Dendritic cell treated with granulocyte-macrophage colony-stimulating factor and Interleukin-4, amounts not matched to agents 40 ng/mL and 50 ng/mL, for 4 days (primary cell): ENCODE data around the gene ITLN2.
"Not testable (repeated sequence)": the region's sequence is repeated elsewhere in the genome, so short reads cannot be mapped to it uniquely, and the experiment has no call there.

ENCODE experiments used
- H3K27ac Mint-ChIP-seq: one replicate; pipeline ENCODE4 v1.8.0; 2022; ENCODE audit warnings: mild to moderate bottlenecking, mixed read lengths
- H3K27me3 Mint-ChIP-seq: one replicate; pipeline ENCODE4 v1.8.0; 2022; ENCODE audit warnings: mild to moderate bottlenecking, mixed read lengths
- H3K36me3 Mint-ChIP-seq: one replicate; pipeline ENCODE4 v1.8.0; 2022; ENCODE audit warnings: low read depth, mixed read lengths
- H3K4me1 Mint-ChIP-seq: one replicate; pipeline ENCODE4 v1.8.0; 2022; ENCODE audit warnings: low read depth, mixed read lengths
- H3K4me3 Mint-ChIP-seq: one replicate; pipeline ENCODE4 v1.8.0; 2022; ENCODE audit warnings: mild to moderate bottlenecking, moderate library complexity, mixed read lengths
- H3K9me3 Mint-ChIP-seq: one replicate; pipeline ENCODE4 v1.8.0; 2022; ENCODE audit warnings: mixed read lengths
- intact Hi-C: fragments of 100-400 bp; cut with micrococcal nuclease; formaldehyde crosslinking; loops from one replicate; pipeline ENCODE4 v1.15.0; 2022

The ITLN2 gene

DNA sequence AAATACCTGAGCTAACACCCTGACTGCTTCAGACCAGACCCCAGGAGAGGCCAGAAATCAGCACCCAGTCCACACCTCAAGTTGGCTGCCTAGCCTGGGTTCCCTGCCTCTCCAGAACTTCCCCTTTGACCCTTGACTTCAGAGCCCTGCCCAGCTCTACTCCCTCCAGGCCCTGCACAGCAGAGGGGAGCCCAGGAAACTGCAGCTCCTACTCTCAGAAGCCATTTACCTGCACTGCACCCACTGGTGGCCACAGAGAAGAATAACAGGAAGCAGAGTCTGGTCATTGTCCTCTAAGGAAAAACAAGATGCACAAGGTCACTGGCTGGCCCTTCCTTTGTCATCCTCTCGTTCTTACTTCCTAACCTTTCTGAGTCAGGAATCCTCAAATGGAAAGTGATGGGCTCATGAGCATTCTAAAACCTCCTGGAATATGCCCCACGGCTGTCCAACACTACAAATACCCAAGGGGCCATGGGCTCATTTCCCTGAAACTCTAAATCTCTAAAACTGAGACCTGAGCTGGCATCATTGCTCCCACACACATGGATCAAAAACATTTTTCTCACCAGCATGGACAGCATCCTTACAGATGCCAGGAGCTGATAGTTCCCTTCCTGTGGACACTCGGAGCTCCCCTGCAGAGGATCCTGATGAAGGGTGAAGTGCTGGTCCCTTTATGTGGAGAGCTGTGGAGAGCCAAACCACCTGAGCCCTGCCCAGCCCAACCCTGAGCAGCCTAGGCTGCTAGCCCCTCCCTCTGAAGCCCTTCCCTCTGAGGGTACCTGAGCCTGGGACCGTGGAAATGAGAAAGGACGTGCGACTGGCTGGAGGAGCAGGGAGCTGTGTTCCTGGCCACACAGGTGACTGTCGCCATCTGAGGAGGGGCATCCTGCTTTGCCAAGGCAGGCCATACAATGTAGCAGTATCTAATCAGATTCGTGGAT, at the start of gene ITLN2:
Gene ITLN2, minus strand, starts transcription at position 652 of the 947 bp plus-strand sequence. Its CDS starts 68 bp downstream, at position 584.
- H3K4me3 Mint-ChIP-seq: no peak within 1 kb of the TSS
- intact Hi-C loops: loop anchor here (1.0 to 5.0 kb wide), 3 partner anchors 178 to 272 kb away; no protein-coding TSS in a partner anchor

DNA sequence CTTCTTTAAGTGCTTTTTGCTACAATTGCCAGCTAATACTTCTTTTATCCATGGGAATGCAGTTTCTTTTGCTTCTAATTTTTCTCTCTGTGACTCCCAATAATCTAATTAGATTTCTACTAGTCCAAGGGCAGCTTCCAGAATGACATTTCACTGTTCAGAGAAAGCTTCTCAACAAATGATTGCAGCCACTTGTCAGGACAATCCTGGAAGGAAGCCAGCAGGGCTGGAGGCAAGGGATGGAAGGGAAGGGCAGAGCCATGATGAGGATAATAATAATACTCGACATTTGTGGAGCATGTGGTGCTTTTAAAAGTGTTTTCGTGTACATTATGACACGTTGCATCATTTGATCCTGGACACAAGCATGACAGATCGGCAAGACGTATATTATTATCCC, 46.9 kb upstream of the ITLN2 start:
- no peaks in the 10 kb centered on the region for H3K9me3 Mint-ChIP-seq
- no peak overlapping the region for H3K4me3 Mint-ChIP-seq
- intact Hi-C loops: no loop called here
- peaks cover 15% of the 10 kb centered on the region for H3K4me1 Mint-ChIP-seq
- no peak overlapping the region for H3K27ac Mint-ChIP-seq
- H3K27me3 Mint-ChIP-seq: no peaks in the 10 kb centered on the region
- peaks cover 43% of the 10 kb centered on the region for H3K36me3 Mint-ChIP-seq

More for the DNA sequence above, at the start of gene ITLN2:
- H3K9me3 Mint-ChIP-seq: no peaks in the 10 kb centered on the region
- H3K36me3 Mint-ChIP-seq: no peaks in the 10 kb centered on the region
- no peak within 1 kb of the TSS for H3K27ac Mint-ChIP-seq
- H3K27me3 Mint-ChIP-seq: no peaks in the 10 kb centered on the region
- peaks cover 6% of the 10 kb centered on the region for H3K4me1 Mint-ChIP-seq

- Mint-ChIP-seq H3K4me3 (no peak overlapping the region), H3K36me3 (peaks cover 41% of the 10 kb centered on the region), H3K27ac (no peak overlapping the region), H3K27me3 (no peaks in the 10 kb centered on the region), H3K4me1 (peaks cover 15% of the 10 kb centered on the region), H3K9me3 (no peaks in the 10 kb centered on the region)
- intact Hi-C loops: no loop called here
Measured at GRCh38 chr1:161000736-161001480, 46.3 kb upstream of the ITLN2 start.

DNA sequence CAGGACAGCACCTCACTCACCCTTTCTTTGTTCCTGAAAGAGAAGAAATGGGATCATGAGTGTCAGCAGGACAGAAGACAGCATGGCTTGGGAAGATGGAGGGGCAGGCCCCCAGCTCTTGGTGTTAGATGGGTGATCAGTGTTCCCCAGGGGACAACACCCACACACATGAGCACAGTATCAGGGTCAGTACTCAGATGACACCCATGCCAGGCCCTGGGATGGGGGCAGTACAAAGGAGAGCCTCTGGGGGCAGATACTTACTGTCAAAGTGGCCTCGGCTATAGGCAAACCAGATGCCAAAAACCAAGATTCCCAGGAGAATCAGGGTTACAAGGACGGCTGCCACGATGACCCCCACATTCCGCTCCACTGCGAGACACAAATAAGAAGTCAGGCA, 44.8 kb upstream of the ITLN2 start:
- peaks cover 41% of the 10 kb centered on the region for H3K36me3 Mint-ChIP-seq
- H3K27ac Mint-ChIP-seq: no peak overlapping the region
- intact Hi-C loops: no loop called here
- no peak overlapping the region for H3K4me3 Mint-ChIP-seq
- H3K4me1 Mint-ChIP-seq: peaks cover 10% of the 10 kb centered on the region
- H3K27me3 Mint-ChIP-seq: peaks cover 1% of the 10 kb centered on the region
- H3K9me3 Mint-ChIP-seq: no peaks in the 10 kb centered on the region

GRCh38 chr1:160997323-160998038, 42.9 kb upstream of the ITLN2 start:
- H3K27ac Mint-ChIP-seq: peak overlapping the region; percentile 50
- H3K27me3 Mint-ChIP-seq: peaks cover 1% of the 10 kb centered on the region
- H3K4me3 Mint-ChIP-seq: no peak overlapping the region
- peaks cover 10% of the 10 kb centered on the region for H3K4me1 Mint-ChIP-seq
- intact Hi-C loops: loop anchor here (1.0 to 2.0 kb wide), 2 partner anchors 47 to 142 kb away; partner anchors contain the start of gene USF1
- no peaks in the 10 kb centered on the region for H3K9me3 Mint-ChIP-seq
- peaks cover 41% of the 10 kb centered on the region for H3K36me3 Mint-ChIP-seq

DNA sequence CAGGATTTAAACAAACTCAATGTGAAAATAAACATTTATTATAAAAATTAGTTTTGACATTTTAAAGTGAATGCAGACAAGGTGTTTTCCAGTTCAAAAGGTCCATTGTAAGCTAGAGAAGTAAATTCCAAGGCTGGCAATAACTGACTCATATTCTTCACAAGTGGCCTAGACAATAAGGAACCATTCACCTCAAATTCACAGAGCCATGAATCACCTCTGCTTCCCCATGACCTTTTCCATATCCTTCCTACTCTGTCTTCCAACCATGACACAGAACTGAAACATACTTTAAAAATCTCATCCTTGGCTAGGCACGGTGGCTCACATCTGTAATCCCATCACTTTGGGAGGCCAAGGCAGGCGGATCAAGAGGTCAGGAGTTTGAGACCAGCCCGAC, 41.6 kb upstream of the ITLN2 start:
- Mint-ChIP-seq H3K4me1 (peaks cover 10% of the 10 kb centered on the region), H3K9me3 (no peaks in the 10 kb centered on the region), H3K27me3 (peaks cover 1% of the 10 kb centered on the region), H3K4me3 (no peak overlapping the region), H3K27ac (no peak overlapping the region), H3K36me3 (peaks cover 38% of the 10 kb centered on the region)
- intact Hi-C loops: loop anchor here (2.0 kb wide), 1 partner anchor 49 kb away; the partner anchor contains the start of gene USF1

DNA sequence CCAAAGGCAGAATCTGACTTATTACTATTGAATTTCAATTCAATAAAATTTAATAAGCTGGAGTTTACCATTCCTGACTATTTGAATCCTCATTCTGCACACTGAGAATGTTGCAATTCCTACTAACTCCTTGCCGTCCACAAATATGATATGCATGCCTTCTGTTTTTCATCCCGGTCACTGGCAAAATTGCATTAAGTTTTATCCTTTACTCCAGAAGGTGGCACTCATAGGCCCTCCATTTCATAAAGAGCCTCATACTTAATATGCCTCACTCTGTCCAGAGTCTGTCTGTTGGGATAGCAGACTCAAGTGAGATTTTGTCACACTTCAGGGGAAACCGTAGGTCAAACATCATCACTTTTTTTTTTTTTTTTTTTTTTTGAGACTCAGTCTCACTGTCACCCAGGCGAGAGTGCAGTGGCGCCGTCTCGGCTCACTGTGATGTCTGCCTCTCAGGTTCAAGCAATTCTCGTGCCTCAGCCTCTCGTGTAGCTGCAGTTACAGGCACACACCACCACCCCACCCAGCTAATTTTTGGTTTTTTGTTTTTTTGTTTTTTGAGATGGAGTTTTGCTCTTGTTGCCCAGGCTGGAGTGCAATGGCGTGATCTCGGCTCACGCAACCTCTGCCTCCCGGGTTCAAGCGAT, 39.1 kb upstream of the ITLN2 start:
- peaks cover 1% of the 10 kb centered on the region for H3K27me3 Mint-ChIP-seq
- H3K27ac Mint-ChIP-seq: no peak overlapping the region
- peaks cover 13% of the 10 kb centered on the region for H3K36me3 Mint-ChIP-seq
- no peak overlapping the region for H3K4me3 Mint-ChIP-seq
- H3K4me1 Mint-ChIP-seq: peaks cover 19% of the 10 kb centered on the region
- intact Hi-C loops: no loop called here
- H3K9me3 Mint-ChIP-seq: no peaks in the 10 kb centered on the region

DNA sequence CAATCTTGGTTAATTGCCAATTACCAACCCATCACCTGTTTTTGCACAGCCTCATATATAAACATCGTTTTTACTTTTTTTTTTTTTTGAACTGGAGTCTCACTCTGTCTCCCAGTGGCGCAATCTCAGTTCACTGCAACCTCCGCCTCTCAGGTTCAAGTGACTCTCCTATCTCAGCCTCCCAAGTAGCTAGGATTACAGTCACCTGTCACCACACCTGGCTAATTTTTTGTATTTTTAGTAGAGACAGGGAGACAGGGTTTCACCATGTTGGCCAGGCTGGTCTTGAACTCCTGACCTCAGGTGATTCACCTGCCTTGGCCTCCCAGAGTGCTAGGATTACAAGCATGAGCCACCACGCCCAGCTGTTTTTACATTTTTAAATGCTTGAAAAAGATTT, 37.4 kb upstream of the ITLN2 start:
- H3K36me3 Mint-ChIP-seq, H3K4me3 Mint-ChIP-seq, H3K4me1 Mint-ChIP-seq, H3K27me3 Mint-ChIP-seq, H3K9me3 Mint-ChIP-seq, intact Hi-C loops, H3K27ac Mint-ChIP-seq: not testable (repeated sequence)

- Mint-ChIP-seq H3K27ac (no peak overlapping the region), H3K4me1 (peaks cover 11% of the 10 kb centered on the region), H3K27me3 (peaks cover 14% of the 10 kb centered on the region), H3K36me3 (no peaks in the 10 kb centered on the region), H3K9me3 (no peaks in the 10 kb centered on the region), H3K4me3 (no peak overlapping the region)
- intact Hi-C loops: no loop called here
Measured at GRCh38 chr1:160987359-160988050, 32.9 kb upstream of the ITLN2 start.

- H3K36me3 Mint-ChIP-seq: no peaks in the 10 kb centered on the region
- H3K4me3 Mint-ChIP-seq: no peak overlapping the region
- H3K9me3 Mint-ChIP-seq: no peaks in the 10 kb centered on the region
- peaks cover 24% of the 10 kb centered on the region for H3K4me1 Mint-ChIP-seq
- H3K27me3 Mint-ChIP-seq: peaks cover 30% of the 10 kb centered on the region
- H3K27ac Mint-ChIP-seq: no peak overlapping the region
- intact Hi-C loops: no loop called here
Measured at GRCh38 chr1:160985723-160986122, 31.1 kb upstream of the ITLN2 start.

DNA sequence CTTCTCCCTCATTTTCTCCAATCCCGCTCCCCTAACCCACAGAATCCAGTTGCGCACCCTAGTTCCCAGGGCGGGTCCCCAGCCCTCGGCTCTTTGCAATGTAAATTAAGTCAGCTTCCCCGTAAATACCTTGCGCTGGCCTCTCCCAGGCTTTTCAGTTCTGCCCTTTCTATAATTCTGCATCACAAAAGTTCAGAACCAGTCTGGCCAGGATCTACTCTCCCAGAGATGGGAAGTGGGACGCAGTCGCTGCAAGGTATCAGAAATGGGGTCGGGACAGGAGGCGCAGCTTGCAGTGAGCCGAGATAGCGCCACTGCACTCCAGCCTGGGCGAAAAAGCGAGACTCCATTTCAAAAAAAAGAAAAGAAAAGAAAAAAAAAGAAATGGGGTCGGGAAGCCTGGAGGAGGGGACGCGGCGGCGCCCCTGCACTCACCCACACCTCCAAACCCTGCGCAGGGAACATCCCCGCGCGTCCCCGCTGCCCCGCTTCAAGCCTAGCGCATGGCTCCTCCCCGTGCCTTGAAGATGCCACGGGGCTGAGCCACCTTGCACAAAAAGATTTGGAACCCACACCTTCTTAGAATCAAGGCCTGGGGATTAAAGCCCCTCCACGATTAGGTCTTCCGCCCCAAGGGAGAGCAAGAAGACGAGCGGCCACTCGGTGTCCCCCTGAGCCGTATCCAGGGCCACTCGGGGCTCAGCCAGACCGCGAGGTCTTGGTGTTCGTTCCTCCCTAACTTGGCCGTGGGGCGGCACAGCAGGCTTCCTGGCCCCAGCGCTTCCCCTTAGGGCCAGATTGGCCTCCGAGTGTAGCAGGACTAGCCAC, 27.2 kb upstream of the ITLN2 start:
- intact Hi-C loops: no loop called here

DNA sequence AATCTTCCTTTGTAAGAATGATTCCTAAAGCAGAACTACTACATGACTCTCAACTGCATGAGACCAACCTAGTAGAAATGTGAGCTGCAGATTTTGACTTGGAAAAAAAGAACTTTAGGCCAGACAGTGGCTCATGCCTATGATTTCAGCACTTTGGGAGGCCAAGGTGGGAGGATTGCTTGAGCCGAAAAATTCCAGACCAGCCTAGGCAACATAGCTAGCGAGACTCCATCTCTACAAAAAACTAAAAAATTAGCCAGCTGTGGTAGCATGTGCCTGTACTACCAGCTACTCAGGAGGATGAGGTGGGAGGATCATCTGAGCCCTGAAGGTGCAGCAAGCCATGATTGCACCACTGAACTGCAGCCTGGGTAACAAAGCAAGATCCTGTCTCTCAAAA, 24.7 kb upstream of the ITLN2 start:
- Mint-ChIP-seq H3K36me3 (no peaks in the 10 kb centered on the region), H3K9me3 (no peaks in the 10 kb centered on the region), H3K27me3 (peaks cover 40% of the 10 kb centered on the region), H3K4me1 (peaks cover 15% of the 10 kb centered on the region), H3K4me3 (no peak overlapping the region), H3K27ac (no peak overlapping the region)
- intact Hi-C loops: loop anchor here (10.0 kb wide), 1 partner anchor 74 kb away; no protein-coding TSS in a partner anchor

More for the DNA sequence above, 27.2 kb upstream of the ITLN2 start:
- H3K4me3 Mint-ChIP-seq: peak overlapping the region; percentile 56
- H3K9me3 Mint-ChIP-seq: no peaks in the 10 kb centered on the region
- H3K4me1 Mint-ChIP-seq: peaks cover 15% of the 10 kb centered on the region
- H3K36me3 Mint-ChIP-seq: no peaks in the 10 kb centered on the region
- no peak overlapping the region for H3K27ac Mint-ChIP-seq
- H3K27me3 Mint-ChIP-seq: peaks cover 34% of the 10 kb centered on the region
